Measurements from ENCODE around the gene UBE2L3.
"Not testable (repeated sequence)": the region's sequence is repeated elsewhere in the genome, so short reads cannot be mapped to it uniquely, and the experiment has no call there.

UBE2L3 gene

GRCh38 chr22:21567456-21568346 lies at the start of gene UBE2L3:
TSS of gene UBE2L3 (plus strand) at chr22:21567714. CDS start at chr22:21567745, 31 bp downstream.
- peak; percentile 65 for DNase-seq

GRCh38 chr22:21526705-21527500 lies 40.6 kb upstream of the UBE2L3 start:
- DNase-seq = not testable (repeated sequence)

DNA sequence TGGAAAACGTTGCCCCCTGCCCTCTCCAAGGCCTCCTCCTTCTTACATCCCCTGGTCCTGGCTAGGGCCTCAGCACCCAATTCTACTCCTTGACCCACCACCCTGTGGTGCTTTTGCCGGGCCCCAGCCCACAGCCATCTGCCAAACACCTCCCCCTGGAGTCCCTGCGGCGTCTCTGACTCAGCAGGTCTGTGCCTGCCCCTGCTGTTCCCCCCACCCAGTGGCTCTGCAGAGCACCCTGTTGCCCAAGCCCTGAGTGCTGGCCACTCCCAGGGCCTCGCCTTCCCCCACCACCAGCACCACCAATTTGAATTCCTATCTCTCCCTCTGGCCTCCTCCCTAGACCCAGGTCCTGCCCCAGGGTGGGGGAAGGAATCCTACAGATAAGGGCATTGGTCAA lies 36.0 kb upstream of the UBE2L3 start:
- not testable (repeated sequence) for DNase-seq

DNA sequence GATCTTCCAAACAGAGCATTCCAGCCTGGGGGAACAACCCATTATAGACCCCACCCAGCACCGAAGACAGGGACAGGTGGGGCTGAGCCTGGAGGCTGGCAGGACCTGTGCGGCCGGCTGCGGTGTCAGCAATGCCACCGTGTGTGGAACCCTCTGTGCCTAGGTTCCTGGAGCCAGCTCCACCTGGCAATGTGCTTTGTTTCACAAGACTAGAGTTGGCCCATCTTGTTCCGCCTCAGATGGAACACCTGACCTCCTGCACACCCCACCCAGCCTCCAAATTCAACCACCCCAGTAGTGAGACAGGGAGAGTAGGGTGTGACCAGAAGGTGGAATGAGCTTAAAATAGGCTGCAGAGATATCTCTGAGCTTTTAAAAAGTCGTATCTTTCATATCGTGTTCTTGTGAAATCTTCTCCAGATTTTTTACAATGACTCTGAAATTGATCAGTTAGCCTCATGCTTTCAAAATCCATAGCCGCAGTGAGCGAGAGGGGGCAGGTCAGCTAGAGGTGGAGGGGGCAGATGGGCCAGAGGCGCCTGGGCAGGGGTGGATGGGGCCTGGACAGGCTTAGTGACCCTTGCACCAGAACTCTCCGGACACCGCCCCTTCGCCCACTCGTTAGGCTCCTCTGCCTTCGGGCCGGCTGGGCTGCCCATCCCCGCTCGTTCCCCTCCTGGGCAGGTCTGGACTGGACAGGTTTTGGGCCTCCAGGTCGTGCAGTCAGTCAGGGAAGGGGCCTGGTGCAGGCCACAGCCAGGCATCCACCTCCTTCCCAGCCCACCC lies 34.5 kb upstream of the UBE2L3 start:
- not testable (repeated sequence) for DNase-seq

DNA sequence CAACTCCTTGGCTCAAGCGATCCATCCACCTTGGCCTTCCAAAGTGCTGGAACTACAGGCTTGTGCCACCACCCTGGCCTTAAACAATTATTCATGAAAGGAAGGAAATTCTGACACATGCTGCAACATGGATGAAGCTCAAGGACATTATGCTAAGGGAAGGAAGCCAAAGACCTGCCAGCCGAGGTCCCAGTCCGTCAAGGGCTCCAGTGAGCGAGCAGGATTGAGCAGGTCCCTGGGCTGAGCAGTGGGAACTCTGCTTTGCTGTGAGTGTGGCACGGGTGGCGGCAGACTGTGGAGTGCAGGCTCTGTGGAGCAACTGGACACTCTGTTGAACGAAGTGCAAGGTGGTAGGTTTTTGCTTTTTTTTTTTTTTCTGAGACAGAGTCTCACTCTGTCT lies 27.7 kb upstream of the UBE2L3 start:
- DNase-seq = not testable (repeated sequence)

DNA sequence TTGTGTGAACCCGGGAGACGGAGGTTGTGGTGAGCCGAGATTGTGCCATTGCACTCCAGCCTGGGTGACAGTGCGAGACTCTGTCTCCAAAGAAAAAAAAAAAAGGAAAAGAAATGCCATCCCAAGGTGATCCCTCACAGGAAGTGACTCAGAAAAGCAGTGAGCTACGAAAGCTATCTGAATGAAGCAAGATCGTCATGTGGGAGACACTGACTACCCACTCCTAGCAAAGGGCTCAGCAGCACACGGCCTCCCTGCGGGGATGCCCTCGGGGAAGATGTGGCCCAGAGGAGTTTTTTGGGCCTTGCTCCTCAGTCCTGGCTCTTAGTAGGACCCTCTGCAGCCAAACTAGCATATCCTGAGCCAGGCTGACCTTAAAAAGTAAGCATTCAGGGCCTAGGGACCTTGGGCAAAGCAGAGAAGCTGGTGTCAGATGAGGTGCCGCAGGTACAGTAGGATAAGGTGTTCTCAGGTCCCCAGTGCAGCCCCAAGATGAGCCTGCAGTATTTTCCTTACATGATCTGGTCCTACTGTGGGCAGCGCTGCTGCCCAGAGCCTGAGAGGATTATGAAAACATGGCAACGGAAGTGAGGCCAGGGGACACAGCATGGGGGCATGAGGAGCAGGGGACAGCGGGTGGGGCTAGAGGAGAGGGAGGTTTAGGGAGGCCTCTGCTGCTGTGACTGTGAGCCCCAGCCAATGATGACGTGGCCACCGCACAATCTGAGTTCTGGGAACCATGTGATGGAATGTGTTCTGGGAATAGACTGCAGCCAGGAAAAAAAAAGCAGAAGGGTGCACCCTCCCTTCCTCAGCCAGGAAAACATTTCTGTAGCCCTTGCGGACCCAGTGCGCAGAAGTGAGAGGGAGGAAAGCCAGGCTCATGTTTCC lies 22.8 kb upstream of the UBE2L3 start:
- not testable (repeated sequence) for DNase-seq

DNA sequence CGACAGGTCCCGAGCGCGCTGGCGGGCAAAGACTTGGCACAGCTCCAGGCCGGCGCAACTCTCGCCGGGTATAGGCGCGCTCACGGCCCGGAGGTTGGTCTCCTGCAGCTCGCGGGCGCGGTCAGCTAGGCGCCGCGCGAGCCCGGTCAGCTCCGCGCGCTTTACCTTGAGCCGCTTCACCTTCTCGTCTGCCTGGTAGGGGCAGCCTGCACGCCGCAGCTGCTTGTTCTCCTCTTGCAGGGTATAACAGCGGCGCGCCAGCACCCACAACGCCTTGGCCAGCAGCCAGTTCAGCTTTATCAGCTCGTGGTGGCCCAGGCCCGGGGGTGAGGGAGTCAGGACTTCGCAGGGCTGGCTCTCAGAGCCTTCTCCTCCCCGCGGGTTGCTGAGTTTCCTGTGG lies 18.0 kb upstream of the UBE2L3 start:
- DNase-seq = not testable (repeated sequence)

GRCh38 chr22:21550008-21550677 lies 17.4 kb upstream of the UBE2L3 start:
- DNase-seq = not testable (repeated sequence)

- DNase-seq = not testable (repeated sequence)
Observed at GRCh38 chr22:21550678-21551047, 16.9 kb upstream of the UBE2L3 start.

GRCh38 chr22:21551361-21551760 lies 16.2 kb upstream of the UBE2L3 start, which contains the start of gene RIMBP3C:
TSS of gene RIMBP3C (minus strand) at chr22:21551461. CDS start at chr22:21550976, 485 bp downstream.
- not testable (repeated sequence) for DNase-seq

DNA sequence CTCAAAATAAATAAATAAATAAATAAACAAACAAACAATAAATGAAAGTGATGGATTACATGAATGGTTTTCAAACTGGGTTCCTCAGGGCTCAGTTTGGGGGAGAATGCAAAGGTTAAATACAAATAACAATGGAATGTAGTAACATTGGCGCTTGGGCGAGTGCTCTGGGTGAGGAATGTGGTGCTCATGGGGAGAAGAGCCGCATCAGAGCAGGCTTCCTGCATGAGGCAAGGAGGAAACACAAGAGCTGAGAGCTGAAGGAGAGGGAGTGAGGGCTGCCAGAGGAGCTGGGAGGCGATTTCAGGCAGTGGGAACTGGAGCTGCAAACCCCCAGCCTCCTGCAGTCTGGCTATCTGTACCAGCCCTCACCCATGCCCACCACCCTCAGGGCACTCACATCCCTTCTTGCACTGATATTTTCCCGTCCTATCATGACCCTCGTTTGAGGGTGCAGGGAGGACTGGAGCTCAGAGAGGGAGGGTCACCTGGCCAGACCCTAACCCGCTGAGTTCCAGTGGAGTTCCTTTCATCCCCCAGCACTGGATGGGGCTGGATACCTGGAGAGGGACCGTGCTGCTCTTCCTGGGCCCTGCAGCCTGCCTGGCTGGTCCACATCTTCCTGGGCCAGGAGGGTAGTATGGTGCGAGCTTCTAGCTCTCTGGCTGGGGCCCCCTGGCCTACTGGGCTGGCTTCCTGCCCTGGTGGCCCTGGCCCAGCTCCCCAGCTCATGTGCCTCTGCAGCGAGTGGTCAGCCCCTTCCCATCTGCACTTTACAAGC lies 8.0 kb upstream of the UBE2L3 start:
- DNase-seq = not testable (repeated sequence)

GRCh38 chr22:21560657-21561056 lies 6.9 kb upstream of the UBE2L3 start:
- DNase-seq = not testable (repeated sequence)

- DNase-seq = no peak
Observed at GRCh38 chr22:21563912-21564311, 3.6 kb upstream of the UBE2L3 start.

GRCh38 chr22:21564411-21564810 lies 3.1 kb upstream of the UBE2L3 start:
- DNase-seq = no peak

GRCh38 chr22:21568347-21569075 lies 997 bp downstream of the UBE2L3 start:
- DNase-seq = no peak

DNA sequence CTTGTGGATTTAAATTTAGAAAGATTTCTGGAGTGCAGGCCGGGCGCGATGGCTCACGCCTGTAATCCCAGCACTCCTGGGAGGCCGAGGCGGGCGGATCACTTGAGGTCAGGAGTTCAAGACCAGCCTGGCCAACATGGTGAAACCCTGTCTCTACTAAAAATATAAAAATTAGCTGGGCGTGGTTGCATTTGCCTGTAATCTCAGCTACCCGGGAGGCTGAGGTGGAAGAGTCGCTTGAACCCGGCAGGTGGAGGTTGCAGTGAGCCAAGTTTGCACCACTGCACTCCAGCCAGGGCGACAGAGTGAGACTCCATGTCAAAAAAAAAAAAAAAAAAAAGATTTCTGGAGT lies 1.5 kb downstream of the UBE2L3 start:
- DNase-seq = not testable (repeated sequence)

- DNase-seq = no peak
Observed at GRCh38 chr22:21569459-21570170, 2.1 kb downstream of the UBE2L3 start.

GRCh38 chr22:21570398-21570797 lies 2.9 kb downstream of the UBE2L3 start:
- no peak for DNase-seq

- DNase-seq = no peak
Observed at GRCh38 chr22:21571679-21572078, 4.2 kb downstream of the UBE2L3 start.
